ENCODE data around the gene BSCL2.

The BSCL2 gene

GRCh38 chr11:62667460-62667859 is 39.8 kb downstream of the BSCL2 start:
- no peak overlapping the region for H3K4me3 ChIP-seq (replicated peaks in 1 of 2; ENCODE audit: low read depth in 2 of 2, low read length in 2 of 2)
- DNase-seq (ENCODE audit: low read depth in 2 of 2) = no peak
- TF ChIP-seq, protein P1, sequence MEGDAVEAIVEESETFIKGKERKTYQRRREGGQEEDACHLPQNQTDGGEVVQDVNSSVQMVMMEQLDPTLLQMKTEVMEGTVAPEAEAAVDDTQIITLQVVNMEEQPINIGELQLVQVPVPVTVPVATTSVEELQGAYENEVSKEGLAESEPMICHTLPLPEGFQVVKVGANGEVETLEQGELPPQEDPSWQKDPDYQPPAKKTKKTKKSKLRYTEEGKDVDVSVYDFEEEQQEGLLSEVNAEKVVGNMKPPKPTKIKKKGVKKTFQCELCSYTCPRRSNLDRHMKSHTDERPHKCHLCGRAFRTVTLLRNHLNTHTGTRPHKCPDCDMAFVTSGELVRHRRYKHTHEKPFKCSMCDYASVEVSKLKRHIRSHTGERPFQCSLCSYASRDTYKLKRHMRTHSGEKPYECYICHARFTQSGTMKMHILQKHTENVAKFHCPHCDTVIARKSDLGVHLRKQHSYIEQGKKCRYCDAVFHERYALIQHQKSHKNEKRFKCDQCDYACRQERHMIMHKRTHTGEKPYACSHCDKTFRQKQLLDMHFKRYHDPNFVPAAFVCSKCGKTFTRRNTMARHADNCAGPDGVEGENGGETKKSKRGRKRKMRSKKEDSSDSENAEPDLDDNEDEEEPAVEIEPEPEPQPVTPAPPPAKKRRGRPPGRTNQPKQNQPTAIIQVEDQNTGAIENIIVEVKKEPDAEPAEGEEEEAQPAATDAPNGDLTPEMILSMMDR (IDR thresholded peaks at IDR 0.05; ENCODE audit: low read depth, low read length) = no peak

GRCh38 chr11:62666259-62666926 is 40.8 kb downstream of the BSCL2 start:
- peak overlapping the region; percentile 60 to 84 for H3K4me3 ChIP-seq (replicated peaks in 1 of 2; ENCODE audit: low read depth in 2 of 2, low read length in 2 of 2)
- DNase-seq (ENCODE audit: low read depth in 2 of 2) = no peak
- TF ChIP-seq, protein P1 (IDR thresholded peaks at IDR 0.05; ENCODE audit: low read depth, low read length) = no peak

DNA sequence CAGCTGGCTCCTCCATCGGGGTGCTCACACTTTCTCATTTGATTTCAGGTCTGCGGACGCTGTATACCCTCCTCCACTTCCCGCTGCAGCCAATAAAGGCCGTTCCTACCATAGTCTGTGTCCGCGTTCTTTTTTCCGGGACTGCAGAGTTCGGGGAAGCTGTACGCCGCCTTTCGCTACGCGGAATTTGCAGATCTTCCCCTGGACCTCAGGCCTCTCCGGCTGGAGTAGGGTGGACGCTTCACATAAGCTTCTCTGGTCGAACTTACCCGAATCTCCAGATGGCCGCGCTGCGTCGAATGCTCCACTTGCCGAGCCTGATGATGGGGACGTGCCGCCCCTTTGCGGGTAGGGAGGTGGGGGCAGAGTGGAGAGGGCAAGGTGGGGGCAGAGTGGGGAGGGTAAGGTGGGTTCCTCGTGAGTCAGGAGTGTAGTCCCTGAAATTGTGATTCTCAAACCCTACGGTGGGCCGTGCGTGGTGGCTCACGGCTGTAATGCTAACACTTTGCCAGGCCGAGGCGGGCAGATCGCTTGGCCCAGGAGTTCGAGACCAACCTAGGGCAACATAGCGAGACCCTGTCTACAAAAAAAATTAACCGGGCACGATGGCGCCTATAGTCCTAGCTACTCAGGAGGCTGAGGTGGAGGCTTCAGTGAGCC is 41.5 kb downstream of the BSCL2 start:
- peak overlapping the region; percentile 60 to 84 for H3K4me3 ChIP-seq (replicated peaks in 1 of 2; ENCODE audit: low read depth in 2 of 2, low read length in 2 of 2)
- DNase-seq (ENCODE audit: low read depth in 2 of 2) = peak; percentile 66 to 75
- TF ChIP-seq, protein P1 (IDR thresholded peaks at IDR 0.05; ENCODE audit: low read depth, low read length) = no peak

- peak within 1 kb of the TSS; percentile 60 to 84 for H3K4me3 ChIP-seq (replicated peaks in 1 of 2; ENCODE audit: low read depth in 2 of 2, low read length in 2 of 2)
- TF ChIP-seq, protein P1 (IDR thresholded peaks at IDR 0.05; ENCODE audit: low read depth, low read length) = no peak
- peak; percentile 93 to 96 for DNase-seq (ENCODE audit: low read depth in 2 of 2)
Observed at GRCh38 chr11:62665075-62665598, 42.1 kb downstream of the BSCL2 start, which contains the start of the genes C11orf98 and CSKMT. Gene C11orf98, minus strand, starts transcription at chr11:62665210. Its CDS starts 41 bp downstream, at chr11:62665169. Gene CSKMT, plus strand, starts transcription at chr11:62665312. Its CDS starts 568 bp downstream, at chr11:62665880.

DNA sequence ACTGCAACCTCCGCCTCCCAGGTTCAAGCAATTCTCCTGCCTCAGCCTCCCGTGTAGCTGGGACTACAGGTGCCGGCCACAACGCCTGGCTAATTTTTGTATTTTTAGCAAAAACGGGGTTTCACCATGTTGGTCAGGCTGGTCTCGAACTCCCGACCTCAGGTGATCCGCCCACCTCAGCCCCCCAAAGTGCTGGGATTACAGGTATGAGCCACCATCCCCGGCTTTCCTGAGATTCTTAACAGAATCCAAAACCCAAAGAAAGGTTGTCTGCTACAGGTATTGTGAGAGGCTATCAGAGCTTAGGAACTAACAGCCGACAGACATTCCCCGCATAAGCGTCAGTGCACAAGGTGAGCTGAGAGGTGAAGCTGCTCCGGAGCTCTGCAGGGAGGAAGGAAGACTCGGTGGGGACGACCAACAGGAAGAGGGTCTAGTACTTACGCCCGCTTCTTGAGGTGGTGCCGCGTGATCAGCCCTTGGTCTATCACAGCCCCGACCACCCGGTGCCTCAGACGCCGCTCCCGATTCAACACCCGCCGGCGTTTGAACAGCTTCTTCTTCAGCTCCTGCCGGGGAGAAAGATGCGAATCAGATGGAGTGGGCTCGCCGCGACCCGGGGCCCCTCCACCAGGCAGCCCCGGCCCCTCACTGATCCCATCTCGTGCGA is 42.7 kb downstream of the BSCL2 start:
- TF ChIP-seq, protein P1 (IDR thresholded peaks at IDR 0.05; ENCODE audit: low read depth, low read length) = no peak
- peak overlapping the region; percentile 60 to 84 for H3K4me3 ChIP-seq (replicated peaks in 1 of 2; ENCODE audit: low read depth in 2 of 2, low read length in 2 of 2)
- peak; percentile 52 to 57 for DNase-seq (ENCODE audit: low read depth in 2 of 2)

DNA sequence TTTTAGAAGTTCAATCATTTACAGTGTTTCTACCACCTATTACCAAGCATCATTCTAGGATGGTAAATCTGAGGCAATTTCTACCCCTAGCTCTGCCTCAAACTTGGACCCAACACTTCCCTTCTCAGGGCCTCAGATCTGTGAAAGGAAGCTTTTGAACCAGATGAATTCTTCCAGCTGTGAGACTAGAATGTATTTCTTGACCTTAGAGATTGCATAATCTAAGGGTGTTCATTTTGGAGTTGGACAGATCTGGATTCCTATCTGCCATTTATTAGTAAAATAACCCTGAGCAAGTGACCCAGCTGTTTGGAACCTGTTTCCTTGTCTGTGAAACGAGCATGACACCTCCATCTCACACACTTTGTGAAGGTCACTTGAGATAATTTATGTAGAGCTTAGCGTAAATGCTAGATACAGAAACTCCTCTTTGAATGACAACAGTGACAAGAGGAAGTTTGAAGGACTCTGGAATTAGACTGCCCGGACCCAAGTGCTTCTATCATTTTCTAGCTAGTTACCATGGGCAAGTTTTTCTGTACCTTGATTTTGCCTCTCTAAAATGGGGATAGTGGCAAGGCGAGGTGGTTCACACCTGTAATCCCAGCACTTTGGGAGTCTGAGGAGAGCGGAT is 50.3 kb downstream of the BSCL2 start:
- DNase-seq (ENCODE audit: low read depth in 2 of 2) = no peak
- H3K4me3 ChIP-seq (replicated peaks in 1 of 2; ENCODE audit: low read depth in 2 of 2, low read length in 2 of 2) = no peak overlapping the region
- TF ChIP-seq, protein P1 (IDR thresholded peaks at IDR 0.05; ENCODE audit: low read depth, low read length) = no peak

All from cardiac fibroblast (primary cell).